Esophagus muscularis mucosa (tissue), 3 donors: ENCODE data around the gene IL17RD.

ENCODE experiments used
- CTCF ChIP-seq, 3 experiments: fragments of 200-600 bp in 2 of 3; fragments of 450-650 bp in 1 of 3; sonication (generic) in 2 of 3; IDR thresholded peaks; one replicate each; pipeline ENCODE4 v1.5.1; 2017 to 2019; ENCODE audit warnings: antibody characterized with exemption in 3 of 3, mild to moderate bottlenecking in 2 of 3, moderate library complexity in 1 of 3
- POLR2A ChIP-seq: fragments of 450-650 bp; IDR thresholded peaks from one replicate; pipeline ENCODE4 v1.6.1; 2017; ENCODE audit warnings: antibody characterized with exemption, moderate library complexity, mild to moderate bottlenecking, low read depth

GRCh38 chr3:57079474-57079831, 85.7 kb downstream of the IL17RD start:
- TF ChIP-seq CTCF (IDR thresholded peaks at IDR 0.05) (no peak), POLR2A (no peak)
